ENCODE data around the gene SYT1.
A peak's percentile ranks its signal among the peaks of the same experiment; 100 is the strongest.

SYT1 gene

DNA sequence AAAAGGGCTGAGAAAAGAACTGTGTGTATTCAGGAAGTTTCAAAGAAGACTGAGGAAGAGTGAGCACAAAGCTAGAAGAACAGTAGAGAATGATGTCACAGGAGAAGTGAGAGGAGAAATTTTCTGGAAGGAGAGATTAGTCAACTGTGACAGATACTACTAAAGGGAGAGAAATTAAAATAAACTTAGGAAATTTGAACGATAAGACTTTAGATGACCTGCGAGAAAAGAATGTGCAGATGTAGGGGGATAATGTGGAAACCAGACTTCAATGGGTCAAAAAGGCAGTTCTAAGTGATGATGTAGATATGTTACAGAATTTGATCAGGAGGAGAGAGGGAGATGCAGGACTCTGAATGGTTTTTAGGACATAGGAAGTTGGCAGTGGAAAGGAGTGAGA, 287.4 kb downstream of the SYT1 start:
- no peak overlapping the region for H3K4me3 ChIP-seq (ENCODE audit: control insufficient read depth, low read depth, low read length)
- no peak for TF ChIP-seq CTCF (conservative IDR thresholded peaks at IDR 0.05; ENCODE audit: control insufficient read depth, insufficient read depth, low read depth, low read length)
- DNase-seq (ENCODE audit: low read depth), result no peak

GRCh38 chr12:79155683-79156082, 291.1 kb downstream of the SYT1 start:
- no peak for TF ChIP-seq CTCF (conservative IDR thresholded peaks at IDR 0.05; ENCODE audit: control insufficient read depth, insufficient read depth, low read depth, low read length)
- peak; percentile 39 for DNase-seq (ENCODE audit: low read depth)
- H3K4me3 ChIP-seq (ENCODE audit: control insufficient read depth, low read depth, low read length), result no peak overlapping the region

- DNase-seq (ENCODE audit: low read depth), result no peak
- no peak for TF ChIP-seq CTCF (conservative IDR thresholded peaks at IDR 0.05; ENCODE audit: control insufficient read depth, insufficient read depth, low read depth, low read length)
- no peak overlapping the region for H3K4me3 ChIP-seq (ENCODE audit: control insufficient read depth, low read depth, low read length)
Measured at GRCh38 chr12:79156846-79157463, 292.4 kb downstream of the SYT1 start.

DNA sequence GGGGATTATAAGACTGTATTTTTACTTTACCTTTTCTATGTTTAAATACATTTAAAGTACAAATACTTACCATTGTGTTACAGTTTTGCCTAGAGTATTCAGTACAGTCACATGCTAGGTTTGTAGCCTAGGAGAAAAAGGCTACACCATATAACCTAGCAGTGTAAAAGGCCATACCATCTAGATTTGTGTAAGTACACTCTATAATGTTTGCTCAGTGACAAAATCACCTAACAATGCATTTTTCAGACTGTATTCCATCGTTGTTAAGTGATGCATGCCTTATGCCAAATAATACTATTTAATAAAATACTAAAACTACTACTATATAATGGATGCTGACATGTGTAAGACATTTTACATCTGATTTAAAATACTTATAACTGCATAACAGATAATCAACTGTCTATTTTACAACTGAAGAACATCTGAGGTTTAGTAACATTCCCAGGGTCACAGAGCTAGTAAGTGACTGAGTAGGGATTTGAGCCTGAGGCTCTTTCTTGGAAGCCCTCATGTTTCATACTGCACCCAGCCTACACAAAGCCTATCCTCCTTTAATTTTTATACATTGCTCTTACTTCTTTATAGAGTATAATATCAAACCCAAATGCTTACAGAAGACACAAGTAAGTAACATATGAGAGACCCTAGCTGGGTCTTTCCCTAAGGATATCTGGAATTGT, 296.8 kb downstream of the SYT1 start:
- TF ChIP-seq CTCF (conservative IDR thresholded peaks at IDR 0.05; ENCODE audit: control insufficient read depth, insufficient read depth, low read depth, low read length), result no peak
- DNase-seq (ENCODE audit: low read depth), result no peak
- H3K4me3 ChIP-seq (ENCODE audit: control insufficient read depth, low read depth, low read length), result no peak overlapping the region

DNA sequence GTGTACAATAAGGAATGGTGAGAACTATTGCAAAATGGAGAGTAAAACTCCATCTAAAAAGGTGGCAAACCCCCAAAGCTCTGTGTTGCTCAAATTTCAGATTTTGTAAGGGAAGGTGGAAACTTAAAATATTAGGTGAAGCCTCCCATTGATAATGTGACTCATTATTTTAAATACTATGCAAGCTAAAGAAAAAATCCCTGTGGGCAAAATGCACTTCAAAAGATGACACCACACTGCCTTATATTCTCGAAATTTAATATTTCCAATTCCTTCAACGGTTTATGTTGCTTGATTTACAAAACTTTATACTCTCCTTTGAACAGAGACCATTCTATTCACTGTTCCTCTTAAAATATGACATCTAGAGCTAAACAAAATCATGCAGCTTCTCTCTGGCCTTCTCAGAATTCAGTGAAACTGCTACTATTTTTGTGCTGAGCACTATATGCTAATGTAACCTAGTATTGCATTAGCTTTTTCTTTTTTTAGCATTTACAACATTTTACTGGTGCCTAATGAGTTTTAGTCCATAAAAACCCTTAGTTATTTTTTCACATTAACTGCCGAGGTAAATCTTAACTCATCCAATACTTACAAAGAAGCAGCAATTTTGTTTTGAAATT, 297.7 kb downstream of the SYT1 start:
- no peak overlapping the region for H3K4me3 ChIP-seq (ENCODE audit: control insufficient read depth, low read depth, low read length)
- no peak for DNase-seq (ENCODE audit: low read depth)
- no peak for TF ChIP-seq CTCF (conservative IDR thresholded peaks at IDR 0.05; ENCODE audit: control insufficient read depth, insufficient read depth, low read depth, low read length)

GRCh38 chr12:79162948-79163347, 298.4 kb downstream of the SYT1 start:
- H3K4me3 ChIP-seq (ENCODE audit: control insufficient read depth, low read depth, low read length), result no peak overlapping the region
- no peak for TF ChIP-seq CTCF (conservative IDR thresholded peaks at IDR 0.05; ENCODE audit: control insufficient read depth, insufficient read depth, low read depth, low read length)
- DNase-seq (ENCODE audit: low read depth), result no peak
